HFFc6 (cell line): ENCODE results near the gene MAST4. TPM values are rescaled to one million over a fixed set of nuclear protein-coding genes. Genes with fewer than 3 reads are reported as not detected.

Source experiments
- DNase-seq: peaks from one replicate; pipeline ENCODE4 v3.0.0-alpha.2; 2018
- H3K27ac Mint-ChIP-seq: 2 replicates; pipeline ENCODE4 v1.8.0; 2020; ENCODE audit warnings: mild to moderate bottlenecking, mixed read lengths
- H3K27me3 Mint-ChIP-seq: 2 replicates; pipeline ENCODE4 v1.8.0; 2021; ENCODE audit warnings: mild to moderate bottlenecking, moderate library complexity, mixed read lengths; ENCODE audit not compliant: insufficient read depth
- H3K36me3 Mint-ChIP-seq: 2 replicates; pipeline ENCODE4 v1.8.0; 2021; ENCODE audit warnings: low read depth, mixed read lengths
- H3K4me1 Mint-ChIP-seq: 2 replicates; pipeline ENCODE4 v1.8.0; 2020; ENCODE audit warnings: low read depth, mixed read lengths
- H3K4me3 Mint-ChIP-seq: 2 replicates; pipeline ENCODE4 v1.8.0; 2020; ENCODE audit warnings: mild to moderate bottlenecking, moderate library complexity, mixed read lengths
- H3K9me3 Mint-ChIP-seq: 2 replicates; pipeline ENCODE4 v1.8.0; 2020; ENCODE audit warnings: mild to moderate bottlenecking, mixed read lengths
- CTCF ChIP-seq: fragments of 200-600 bp; sonication (generic); IDR thresholded peaks from 2 replicates; pipeline ENCODE4 v1.5.0; 2021; ENCODE audit warnings: antibody characterized with exemption, mild to moderate bottlenecking
- total RNA-seq, 6 experiments: library from RNA; stranded (reverse); fragmentation: NEBNext Ultra II Directional; extraction: Animal tissue kit (Norgen Biotek cat#: 25700); gene quantifications; 2 replicates in 1 of 6; 3 replicates in 5 of 6; pipeline ENCODE4 v1.2.3, GENCODE V29; 2021

MAST4 gene
- total RNA-seq, 6 experiments from 2014 or later, result 3.0 to 5.6 (median 3.9) TPM

GRCh38 chr5:66929995-66930394, 333.8 kb downstream of the MAST4 start:
- Mint-ChIP-seq H3K4me1 (peaks cover 18% of the 10 kb centered on the region), H3K27ac (no peak overlapping the region), H3K36me3 (no peaks in the 10 kb centered on the region), H3K4me3 (no peak overlapping the region), H3K9me3 (no peaks in the 10 kb centered on the region), H3K27me3 (no peaks in the 10 kb centered on the region; the same call in 1 of the 2 replicates)
- TF ChIP-seq CTCF, result no peak
- DNase-seq, result no peak

GRCh38 chr5:66931651-66932050, 335.5 kb downstream of the MAST4 start:
- peaks cover 2% of the 10 kb centered on the region; the same call in 1 of the 2 replicates for H3K27me3 Mint-ChIP-seq
- no peak overlapping the region for H3K4me3 Mint-ChIP-seq
- no peak for TF ChIP-seq CTCF
- H3K9me3 Mint-ChIP-seq, result no peaks in the 10 kb centered on the region
- H3K36me3 Mint-ChIP-seq, result no peaks in the 10 kb centered on the region
- DNase-seq, result no peak
- H3K27ac Mint-ChIP-seq, result no peak overlapping the region
- H3K4me1 Mint-ChIP-seq, result peaks cover 18% of the 10 kb centered on the region

GRCh38 chr5:66932457-66932856, 336.3 kb downstream of the MAST4 start:
- TF ChIP-seq CTCF, result no peak
- Mint-ChIP-seq H3K4me1 (peaks cover 18% of the 10 kb centered on the region), H3K27ac (no peak overlapping the region), H3K9me3 (no peaks in the 10 kb centered on the region), H3K36me3 (no peaks in the 10 kb centered on the region), H3K27me3 (peaks cover 2% of the 10 kb centered on the region; the same call in 1 of the 2 replicates), H3K4me3 (no peak overlapping the region)
- DNase-seq, result no peak

- peak; percentile 65 for DNase-seq
- H3K9me3 Mint-ChIP-seq, result no peaks in the 10 kb centered on the region
- peaks cover 18% of the 10 kb centered on the region for H3K4me1 Mint-ChIP-seq
- TF ChIP-seq CTCF, result no peak
- peaks cover 2% of the 10 kb centered on the region; the same call in 1 of the 2 replicates for H3K27me3 Mint-ChIP-seq
- H3K36me3 Mint-ChIP-seq, result no peaks in the 10 kb centered on the region
- H3K27ac Mint-ChIP-seq, result peak overlapping the region; percentile 32; the same call in 1 of the 2 replicates
- peak overlapping the region; percentile 4; the same call in 1 of the 2 replicates for H3K4me3 Mint-ChIP-seq
Observed at GRCh38 chr5:66933066-66933465, 336.9 kb downstream of the MAST4 start.

GRCh38 chr5:66939094-66939493, 342.9 kb downstream of the MAST4 start:
- no peak overlapping the region for H3K27ac Mint-ChIP-seq
- H3K4me3 Mint-ChIP-seq, result no peak overlapping the region
- H3K36me3 Mint-ChIP-seq, result no peaks in the 10 kb centered on the region
- DNase-seq, result no peak
- peaks cover 2% of the 10 kb centered on the region; the same call in 1 of the 2 replicates for H3K27me3 Mint-ChIP-seq
- no peaks in the 10 kb centered on the region for H3K4me1 Mint-ChIP-seq
- no peaks in the 10 kb centered on the region; the same call in 1 of the 2 replicates for H3K9me3 Mint-ChIP-seq
- no peak for TF ChIP-seq CTCF
